Right cardiac atrium (tissue), 5 donors: ENCODE results near the gene TNFRSF8. TPM values are rescaled to one million over a fixed set of nuclear protein-coding genes. Genes with fewer than 3 reads are reported as not detected.
A peak's percentile ranks its signal among the peaks of the same experiment; 100 is the strongest.

Source experiments
- ATAC-seq, 2 donors: fragments of 200-7000 bp; cut with Tn5 transposase; one replicate each; pipeline versions ENCODE4 v1.8.0 to v1.9.1; 2020; ENCODE audit warnings: moderate library complexity in 2 of 2, mild to moderate bottlenecking in 1 of 2
- DNase-seq, 3 donors: peaks; one replicate each; pipeline ENCODE4 v3.0.0-alpha.2; 2020
- H3K27ac ChIP-seq: one replicate; pipeline ENCODE4 v1.5.1; 2013; ENCODE audit warnings: mild to moderate bottlenecking, low read length, control low read depth, moderate library complexity
- H3K27me3 ChIP-seq: one replicate; pipeline ENCODE4 v1.6.1; 2013; ENCODE audit not compliant: control insufficient read depth, insufficient read depth
- H3K4me1 ChIP-seq: one replicate; pipeline ENCODE4 v1.6.1; 2013; ENCODE audit warnings: low read length; ENCODE audit not compliant: control insufficient read depth, insufficient read depth
- H3K4me3 ChIP-seq: one replicate; pipeline ENCODE4 v1.5.1; 2013; ENCODE audit warnings: low read length, control low read depth
- H3K9me3 ChIP-seq: one replicate; pipeline ENCODE4 v1.6.1; 2013; ENCODE audit warnings: low read length; ENCODE audit not compliant: control insufficient read depth
- WGBS: extraction: QIAGEN DNeasy Blood & Tissue Kit; methylation state at CpG from one replicate; pipeline ENCODE4 v1.1.7; 2013; 5-methylcytosine and 5-hydroxymethylcytosine counted together
- intact Hi-C, 4 donors: fragments of 100-400 bp; cut with DNase I; formaldehyde crosslinking; loops; one replicate each; pipeline versions ENCODE4 v1.11.0 to v1.14.0; 2022 to 2023
- polyA plus RNA-seq: library from polyadenylated mRNA; stranded (reverse); fragments of 200-250 nt; gene quantifications from one replicate; pipeline ENCODE4 v1.2.3, GENCODE V29; 2013
- total RNA-seq, 4 donors: library from RNA; stranded (reverse); fragmentation: NEBNext Ultra II Directional; extraction: Animal tissue kit (Norgen Biotek cat#: 25700); gene quantifications; one replicate each; pipeline ENCODE4 v1.2.1, GENCODE V29; 2021
- donor health status: healthy with polysubstance abuse.
- donor health status: DM: no; HTN: yes; CAD: no.
- donor health status: DM: no; HTN: no; CAD: no.
- donor health status: DM: no; HTN: yes; CAD: no; lungs with severe emphysema.
- donor health status: DM: yes; HTN: yes; CAD: no.

TNFRSF8 gene
- total and polyA plus RNA-seq, 5 donors, result 1.5 to 4.3 (median 2.6) TPM

- no peak overlapping the region for H3K27ac ChIP-seq
- ATAC-seq (no peak), DNase-seq (peak in 2 of 3 donors; percentile 44 to 45)
- H3K4me1 ChIP-seq, result peaks cover 11% of the 10 kb centered on the region
- WGBS, result 95% methylated on average over 4 of the region's 4 CpGs
- intact Hi-C loops, result no loop called here
- no peaks in the 10 kb centered on the region for H3K27me3 ChIP-seq
- H3K9me3 ChIP-seq, result no peaks in the 10 kb centered on the region
- H3K4me3 ChIP-seq, result no peak overlapping the region
Measured at GRCh38 chr1:12144969-12145368, 81.9 kb downstream of the TNFRSF8 start.

- no peaks in the 10 kb centered on the region for H3K27me3 ChIP-seq
- H3K4me3 ChIP-seq, result no peak overlapping the region
- no peak for ATAC-seq
- H3K27ac ChIP-seq, result no peak overlapping the region
- peak in 2 of 3 donors; percentile 26 to 47 for DNase-seq
- 91% methylated on average over 12 of the region's 12 CpGs for WGBS
- peaks cover 11% of the 10 kb centered on the region for H3K4me1 ChIP-seq
- intact Hi-C loops, result no loop called here
- no peaks in the 10 kb centered on the region for H3K9me3 ChIP-seq
Measured at GRCh38 chr1:12145616-12146342, 82.7 kb downstream of the TNFRSF8 start.

GRCh38 chr1:12146343-12147112 lies 83.4 kb downstream of the TNFRSF8 start:
- H3K27me3 ChIP-seq, result no peaks in the 10 kb centered on the region
- peak in 2 of 3 donors; percentile 26 to 33 for DNase-seq
- peaks cover 13% of the 10 kb centered on the region for H3K4me1 ChIP-seq
- intact Hi-C loops, result no loop called here
- H3K4me3 ChIP-seq, result no peak overlapping the region
- WGBS, result 79% methylated on average over 20 of the region's 20 CpGs
- no peaks in the 10 kb centered on the region for H3K9me3 ChIP-seq
- peak in 1 of 2 donors; percentile 4 for ATAC-seq
- H3K27ac ChIP-seq, result peak overlapping the region; percentile 46

- intact Hi-C loops, result no loop called here
- no peaks in the 10 kb centered on the region for H3K27me3 ChIP-seq
- peak in 2 of 3 donors; percentile 56 to 67 for DNase-seq
- 62% methylated on average over 8 of the region's 8 CpGs for WGBS
- no peak overlapping the region for H3K4me3 ChIP-seq
- peak; percentile 17 to 74 for ATAC-seq
- no peaks in the 10 kb centered on the region for H3K9me3 ChIP-seq
- H3K4me1 ChIP-seq, result peaks cover 14% of the 10 kb centered on the region
- H3K27ac ChIP-seq, result peak overlapping the region; percentile 60
Measured at GRCh38 chr1:12147201-12147701, 84.1 kb downstream of the TNFRSF8 start.

GRCh38 chr1:12148160-12148957 lies 85.3 kb downstream of the TNFRSF8 start:
- Histone ChIP-seq H3K27me3 (no peaks in the 10 kb centered on the region), H3K4me1 (peaks cover 18% of the 10 kb centered on the region), H3K4me3 (no peak overlapping the region), H3K27ac (peak overlapping the region; percentile 67), H3K9me3 (no peaks in the 10 kb centered on the region)
- intact Hi-C loops, result no loop called here
- peak in 2 of 3 donors; percentile 38 to 40 for DNase-seq
- ATAC-seq, result no peak
- WGBS, result 67% methylated on average over 8 of the region's 8 CpGs

GRCh38 chr1:12148958-12149790 lies 86.1 kb downstream of the TNFRSF8 start:
- intact Hi-C loops, result no loop called here
- ATAC-seq (no peak), DNase-seq (peak in 2 of 3 donors; percentile 3 to 4)
- Histone ChIP-seq H3K27me3 (no peaks in the 10 kb centered on the region), H3K4me3 (no peak overlapping the region), H3K9me3 (no peaks in the 10 kb centered on the region), H3K27ac (peak overlapping the region; percentile 59), H3K4me1 (peaks cover 21% of the 10 kb centered on the region)
- 77% methylated on average over 5 of the region's 5 CpGs for WGBS

- ATAC-seq (no peak), DNase-seq (peak in 1 of 3 donors; percentile 1)
- intact Hi-C loops, result no loop called here
- Histone ChIP-seq H3K4me3 (no peak overlapping the region), H3K27ac (no peak overlapping the region), H3K4me1 (peaks cover 21% of the 10 kb centered on the region), H3K27me3 (no peaks in the 10 kb centered on the region), H3K9me3 (no peaks in the 10 kb centered on the region)
- WGBS, result 88% methylated on average over 6 of the region's 6 CpGs
Measured at GRCh38 chr1:12149791-12150175, 86.7 kb downstream of the TNFRSF8 start.

GRCh38 chr1:12150456-12151200 lies 87.5 kb downstream of the TNFRSF8 start:
- peak in 1 of 3 donors; percentile 47 for DNase-seq
- WGBS, result 75% methylated on average over 9 of the region's 9 CpGs
- Histone ChIP-seq H3K9me3 (no peaks in the 10 kb centered on the region), H3K27me3 (no peaks in the 10 kb centered on the region), H3K27ac (peak overlapping the region; percentile 30), H3K4me3 (no peak overlapping the region), H3K4me1 (peaks cover 21% of the 10 kb centered on the region)
- no peak for ATAC-seq
- intact Hi-C loops, result no loop called here

- Histone ChIP-seq H3K4me3 (no peak overlapping the region), H3K27ac (no peak overlapping the region), H3K27me3 (no peaks in the 10 kb centered on the region), H3K9me3 (no peaks in the 10 kb centered on the region), H3K4me1 (peaks cover 21% of the 10 kb centered on the region)
- intact Hi-C loops, result no loop called here
- ATAC-seq (no peak), DNase-seq (peak in 2 of 3 donors; percentile 9 to 33)
- 94% methylated on average over 2 of the region's 2 CpGs for WGBS
Measured at GRCh38 chr1:12151465-12151864, 88.4 kb downstream of the TNFRSF8 start.
